GM06990 (cell line): ENCODE results near the gene GRID2.
"Not testable (repeated sequence)": the region's sequence is repeated elsewhere in the genome, so short reads cannot be mapped to it uniquely, and the experiment has no call there.

ENCODE experiments used
- DNase-seq: peaks from one replicate; pipeline ENCODE4 v3.0.0-alpha.2; 2011; ENCODE audit not compliant: insufficient read length; ENCODE audit errors: extremely low read depth
- H3K27me3 ChIP-seq: replicated peaks from 2 replicates; pipeline ENCODE4 v1.6.0; 2011; ENCODE audit warnings: low read length; ENCODE audit not compliant: control insufficient read depth, insufficient read depth
- H3K36me3 ChIP-seq: 2 replicates; pipeline ENCODE4 v1.5.1; 2011; ENCODE audit warnings: low read length; ENCODE audit not compliant: control insufficient read depth, insufficient read depth
- H3K4me3 ChIP-seq: replicated peaks from 2 replicates; pipeline ENCODE4 v1.5.1; 2011; ENCODE audit warnings: low read depth, mild to moderate bottlenecking, control low read depth, low read length
- CTCF ChIP-seq: IDR thresholded peaks from 2 replicates; pipeline ENCODE4 v1.5.1; 2011; ENCODE audit warnings: low read length, control low read depth, mild to moderate bottlenecking, inconsistent platforms; ENCODE audit not compliant: insufficient read depth, poor library complexity, severe bottlenecking

The GRID2 gene

DNA sequence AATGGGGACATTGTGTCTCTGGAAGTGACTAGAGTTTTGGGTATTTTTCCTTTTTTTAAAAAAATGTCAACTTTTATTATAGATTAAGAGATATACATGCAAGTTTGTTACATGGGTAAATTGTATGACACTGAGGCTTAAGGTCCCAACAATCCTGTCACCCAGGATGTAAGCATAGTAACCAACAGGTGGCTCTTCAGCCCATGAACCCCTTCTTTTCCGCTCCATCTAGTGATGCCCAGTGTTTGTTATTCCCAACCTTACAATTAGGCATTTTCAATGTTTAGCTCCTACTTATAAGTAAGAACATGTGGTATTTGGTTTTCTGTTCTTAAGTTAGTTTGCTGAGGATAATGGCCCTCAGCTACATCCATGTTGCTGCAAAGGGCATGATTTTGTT is 102.7 kb downstream of the GRID2 start:
- Histone ChIP-seq H3K27me3 (no peaks in the 10 kb centered on the region), H3K4me3 (no peak overlapping the region), H3K36me3 (no peaks in the 10 kb centered on the region)
- no peak for TF ChIP-seq CTCF
- no peak for DNase-seq

DNA sequence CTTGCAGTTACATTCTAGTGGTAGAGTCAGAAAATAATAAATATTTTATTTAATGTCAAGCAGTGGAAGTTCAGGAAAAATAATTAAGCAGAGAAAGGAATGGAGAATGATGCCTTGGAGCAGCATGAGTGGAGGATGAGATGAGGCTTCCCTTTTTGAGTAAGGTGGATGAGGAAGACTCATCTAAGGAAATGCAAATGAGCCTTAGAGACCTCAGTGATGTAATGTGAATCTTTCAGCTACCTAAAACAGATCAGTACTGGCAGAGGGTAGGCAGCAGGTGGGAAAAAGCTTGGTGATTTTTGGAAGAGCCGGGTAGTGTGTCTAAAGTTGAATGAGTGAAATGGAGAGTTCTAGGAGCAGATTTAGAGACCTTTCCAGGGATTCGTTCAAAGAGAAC is 118.2 kb downstream of the GRID2 start:
- Histone ChIP-seq H3K27me3 (no peaks in the 10 kb centered on the region), H3K36me3 (no peaks in the 10 kb centered on the region), H3K4me3 (no peak overlapping the region)
- no peak for TF ChIP-seq CTCF
- no peak for DNase-seq

DNA sequence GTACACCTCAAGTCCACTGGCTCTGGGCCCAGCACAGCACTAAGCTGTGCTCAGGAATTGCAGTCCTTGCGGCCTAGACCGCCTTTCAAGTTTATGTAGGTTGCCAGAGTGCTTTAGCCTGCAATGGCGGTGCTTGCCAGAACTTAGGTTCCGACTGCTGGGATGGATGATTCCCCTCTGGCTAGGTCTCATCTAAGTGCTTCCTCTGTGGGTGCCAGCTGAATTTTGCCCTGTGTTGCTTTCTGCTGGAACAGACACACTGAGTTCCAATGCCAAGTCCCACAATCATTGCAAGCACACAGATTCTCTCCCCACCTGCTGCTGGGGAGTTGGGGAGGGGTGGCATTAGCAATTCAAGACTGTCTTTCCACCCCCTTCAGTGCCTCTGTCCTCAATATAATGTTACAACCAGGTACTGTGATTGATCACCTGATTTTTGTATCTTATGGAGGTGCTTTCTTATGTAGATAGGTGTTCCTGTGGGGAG is 129.5 kb downstream of the GRID2 start:
- Histone ChIP-seq H3K27me3 (no peaks in the 10 kb centered on the region), H3K36me3 (no peaks in the 10 kb centered on the region), H3K4me3 (no peak overlapping the region)
- TF ChIP-seq CTCF, result no peak
- no peak for DNase-seq

GRCh38 chr4:92438722-92439121 is 135.0 kb downstream of the GRID2 start:
- not testable (repeated sequence) for H3K4me3 ChIP-seq, H3K36me3 ChIP-seq, DNase-seq, H3K27me3 ChIP-seq

DNA sequence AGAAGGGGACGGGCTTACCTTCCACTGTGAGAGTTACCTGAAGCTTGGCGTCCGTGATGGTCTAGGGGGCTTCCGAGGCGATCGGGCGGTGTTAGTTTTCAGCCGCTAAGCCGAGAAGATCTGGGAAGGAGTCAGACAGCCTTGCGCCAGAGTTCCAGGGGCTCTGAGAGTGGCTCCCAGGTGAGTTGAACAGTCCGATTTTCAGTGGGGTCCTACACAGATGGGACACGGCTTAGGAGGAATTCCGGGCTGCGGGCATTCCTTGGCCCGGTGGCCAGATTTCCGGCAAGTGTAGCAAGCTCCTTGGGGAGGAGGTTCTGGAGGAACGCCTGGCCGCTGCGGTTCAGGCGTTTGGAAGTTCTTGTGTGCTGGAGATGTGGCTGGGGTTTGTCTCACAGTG is 138.4 kb downstream of the GRID2 start:
- H3K27me3 ChIP-seq, DNase-seq, H3K36me3 ChIP-seq, H3K4me3 ChIP-seq: not testable (repeated sequence)

DNA sequence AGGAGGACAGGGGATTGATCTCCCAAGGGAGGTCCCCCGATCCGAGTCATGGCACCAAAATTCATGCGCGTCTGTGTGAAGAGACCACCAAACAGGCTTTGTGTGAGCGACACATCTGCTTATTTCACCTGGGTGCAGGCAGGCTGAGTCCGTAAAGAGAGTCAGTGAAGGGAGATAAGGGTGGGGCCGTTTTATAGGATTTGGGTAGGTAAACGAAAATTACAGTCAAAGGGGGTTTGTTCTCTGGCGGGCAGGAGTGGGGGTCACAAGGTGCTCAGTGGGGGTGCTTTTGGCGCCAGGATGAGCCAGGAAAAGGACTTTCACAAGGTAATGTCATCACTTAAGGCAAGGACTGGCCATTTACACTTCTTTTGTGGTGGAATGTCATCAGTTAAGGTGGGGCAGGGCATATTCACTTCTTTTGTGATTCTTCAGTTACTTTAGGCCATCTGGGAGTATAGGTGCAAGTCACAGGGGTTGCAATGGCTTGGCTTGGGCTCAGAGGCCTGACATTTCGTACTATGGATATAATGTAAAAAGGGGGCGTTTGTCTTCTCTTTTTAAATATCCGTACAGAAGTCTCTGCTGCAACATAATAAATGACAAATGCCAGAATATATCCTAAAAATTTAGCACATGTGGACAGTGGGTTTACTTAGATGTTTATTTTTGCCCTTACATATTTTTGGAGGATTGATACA is 140.5 kb downstream of the GRID2 start:
- H3K27me3 ChIP-seq, DNase-seq, H3K36me3 ChIP-seq, H3K4me3 ChIP-seq: not testable (repeated sequence)

- no peak for DNase-seq
- Histone ChIP-seq H3K36me3 (no peaks in the 10 kb centered on the region), H3K27me3 (no peaks in the 10 kb centered on the region), H3K4me3 (no peak overlapping the region)
- no peak for TF ChIP-seq CTCF
Measured at GRCh38 chr4:92445127-92445526, 141.4 kb downstream of the GRID2 start.
